Pancreas (tissue), 10 donors: ENCODE data around the gene GAS2. TPM values are rescaled to one million over a fixed set of nuclear protein-coding genes. Genes with fewer than 3 reads are reported as not detected.
"Not testable (repeated sequence)": the region's sequence is repeated elsewhere in the genome, so short reads cannot be mapped to it uniquely, and the experiment has no call there.

Source experiments
- ATAC-seq, 4 donors: fragments of 200-7000 bp; cut with Tn5 transposase; one replicate each; pipeline versions ENCODE4 v1.8.0 to v1.9.1; 2020; ENCODE audit warnings: mild to moderate bottlenecking in 4 of 4, moderate library complexity in 4 of 4
- DNase-seq, 6 donors: peaks; one replicate each; pipeline ENCODE4 v3.0.0-alpha.2; 2020
- FAIRE-seq: peaks from 2 replicates; lab custom pipeline; 2012; peaks lifted over from hg19 to GRCh38; lab: Jason Lieb, UNC
- H3K27ac ChIP-seq, 4 donors: fragments of 200-600 bp; sonication (generic); 1 replicate in 3 of 4; 2 replicates in 1 of 4; pipeline versions ENCODE4 v1.5.0 to v1.8.0; 2020
- H3K27me3 ChIP-seq, 4 donors: fragments of 200-600 bp; one replicate each; pipeline ENCODE4 v1.8.0; 2021
- H3K36me3 ChIP-seq, 3 donors: fragments of 200-600 bp; sonication (generic) in 1 of 3; one replicate each; pipeline versions ENCODE4 v1.5.0 to v1.8.0; 2020 to 2021
- H3K4me1 ChIP-seq, 3 donors: fragments of 200-600 bp; one replicate each; pipeline ENCODE4 v1.8.0; 2021
- H3K4me3 ChIP-seq, 4 donors: fragments of 200-600 bp; sonication (generic) in 2 of 4; one replicate each; pipeline versions ENCODE4 v1.5.0 to v1.8.0; 2020 to 2021
- H3K9me3 ChIP-seq, 4 donors: fragments of 200-600 bp; one replicate each; pipeline ENCODE4 v1.8.0; 2021
- CTCF ChIP-seq, 4 donors: fragments of 200-600 bp; sonication (generic) in 3 of 4; IDR thresholded peaks; one replicate each; pipeline versions ENCODE4 v1.5.0 to v1.8.0; 2021; ENCODE audit warnings: antibody characterized with exemption in 4 of 4
- WGBS, 2 donors: extraction: QIAGEN DNeasy Blood & Tissue Kit; methylation state at CpG; one replicate each; pipeline ENCODE4 v1.1.7; 2013; 5-methylcytosine and 5-hydroxymethylcytosine counted together
- intact Hi-C, 3 donors: fragments of 100-400 bp; cut with DNase I; formaldehyde crosslinking; loops; one replicate each; pipeline versions ENCODE4 v1.11.1 to v1.14.2; 2022
- polyA plus RNA-seq, 2 donors: library from polyadenylated mRNA; stranded (reverse); fragments of 200-250 nt; gene quantifications; one replicate each; pipeline ENCODE4 v1.2.3, GENCODE V29; 2013
- total RNA-seq, 6 donors: library from RNA; stranded (reverse); fragmentation: NEBNext Ultra II Directional in 4 of 6; extraction: Animal tissue kit (Norgen Biotek cat#: 25700) in 4 of 6; gene quantifications; one replicate each; pipeline versions ENCODE4 v1.2.1 to v1.2.4, GENCODE V29; 2021 to 2023
- donor health status: healthy with polysubstance abuse.
- donor health status: DM: no; HTN: no; CAD: no; lungs with moderate emphysema.
- donor health status: DM: no; HTN: no; CAD: no.
- donor health status: control.
- donor health status: control.
- donor health status: Bipolar disorder and iron deficiency.
- donor health status: DM: yes; HTN: yes; CAD: no.
- donor health status: DM: no; HTN: no; CAD: no.
- donor health status: DM: no; HTN: no; CAD: no.
- donor health status: DM: yes; HTN: yes; CAD: no.

GAS2 gene
- total and polyA plus RNA-seq, 8 donors, result 4.1 to 13.4 (median 11.2) TPM

DNA sequence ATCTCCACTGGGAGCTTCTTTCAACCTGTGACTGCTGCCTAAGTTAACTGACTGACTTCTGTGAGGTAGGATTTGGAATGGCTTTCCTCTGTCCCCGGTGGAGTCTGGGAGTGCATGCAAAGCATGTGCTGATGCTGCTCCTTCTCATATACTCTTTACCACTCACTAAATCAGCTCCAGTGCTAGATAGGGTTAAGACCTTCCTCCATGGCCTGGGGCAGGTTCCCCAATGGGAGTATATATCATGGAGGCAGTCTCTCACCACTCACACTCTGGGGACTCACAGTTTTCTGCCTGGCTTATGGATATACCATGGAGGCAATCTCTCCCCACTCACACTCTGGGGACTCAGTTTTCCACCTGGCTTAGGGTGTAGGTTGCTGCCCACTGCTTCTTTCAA is 30.7 kb upstream of the GAS2 start:
- intact Hi-C loops, result no loop called here
- Histone ChIP-seq H3K27ac (no peak overlapping the region), H3K4me1 (no peaks in the 10 kb centered on the region), H3K9me3 (no peaks in the 10 kb centered on the region), H3K36me3 (no peaks in the 10 kb centered on the region), H3K4me3 (no peak overlapping the region), H3K27me3 (no peaks in the 10 kb centered on the region)
- 0% methylated on average over 1 of the region's 1 CpG for WGBS, 2 donors
- ATAC-seq (peak in 1 of 4 donors; percentile 11), FAIRE-seq (no peak), DNase-seq (no peak)
- TF ChIP-seq CTCF (IDR thresholded peaks at IDR 0.05), result no peak

DNA sequence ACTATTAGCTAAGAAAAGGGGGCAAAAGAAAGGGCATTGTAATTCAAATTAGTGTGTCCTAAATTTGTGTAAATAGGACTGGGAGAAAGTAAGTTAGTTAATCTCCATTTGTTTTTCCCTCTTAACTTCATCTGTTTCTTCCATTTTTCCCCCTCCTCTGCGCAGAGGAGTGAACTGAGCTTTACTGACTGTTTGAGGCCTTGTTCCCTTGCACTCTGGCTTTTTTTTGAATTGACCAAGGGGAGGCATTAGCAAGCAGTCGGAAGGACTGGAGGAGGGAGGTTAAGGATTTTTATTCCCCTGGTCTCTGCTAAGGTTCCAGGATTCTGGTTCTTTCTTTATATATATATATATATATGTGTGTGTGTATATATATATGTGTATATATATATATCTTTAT is 25.5 kb upstream of the GAS2 start:
- WGBS, 2 donors, result 91 to 95% methylated on average over 2 of the region's 2 CpGs
- DNase-seq, result no peak

GRCh38 chr11:22641559-22641958 is 24.9 kb upstream of the GAS2 start:
- no peaks in the 10 kb centered on the region for H3K4me1 ChIP-seq
- no peak overlapping the region for H3K27ac ChIP-seq
- no peak for ATAC-seq
- no peaks in the 10 kb centered on the region for H3K36me3 ChIP-seq
- no peak for FAIRE-seq
- no peaks in the 10 kb centered on the region for H3K9me3 ChIP-seq
- no peaks in the 10 kb centered on the region for H3K27me3 ChIP-seq
- no peak overlapping the region for H3K4me3 ChIP-seq
- DNase-seq, result no peak
- intact Hi-C loops, result no loop called here
- TF ChIP-seq CTCF (IDR thresholded peaks at IDR 0.05), result no peak

More for the DNA sequence above, 25.5 kb upstream of the GAS2 start:
- H3K36me3 ChIP-seq, result no peaks in the 10 kb centered on the region
- ATAC-seq (no peak), FAIRE-seq (no peak)
- H3K9me3 ChIP-seq, result no peaks in the 10 kb centered on the region
- intact Hi-C loops, result no loop called here
- no peaks in the 10 kb centered on the region for H3K27me3 ChIP-seq
- no peaks in the 10 kb centered on the region for H3K4me1 ChIP-seq
- H3K27ac ChIP-seq, result no peak overlapping the region
- H3K4me3 ChIP-seq, result no peak overlapping the region
- no peak for TF ChIP-seq CTCF (IDR thresholded peaks at IDR 0.05)

DNA sequence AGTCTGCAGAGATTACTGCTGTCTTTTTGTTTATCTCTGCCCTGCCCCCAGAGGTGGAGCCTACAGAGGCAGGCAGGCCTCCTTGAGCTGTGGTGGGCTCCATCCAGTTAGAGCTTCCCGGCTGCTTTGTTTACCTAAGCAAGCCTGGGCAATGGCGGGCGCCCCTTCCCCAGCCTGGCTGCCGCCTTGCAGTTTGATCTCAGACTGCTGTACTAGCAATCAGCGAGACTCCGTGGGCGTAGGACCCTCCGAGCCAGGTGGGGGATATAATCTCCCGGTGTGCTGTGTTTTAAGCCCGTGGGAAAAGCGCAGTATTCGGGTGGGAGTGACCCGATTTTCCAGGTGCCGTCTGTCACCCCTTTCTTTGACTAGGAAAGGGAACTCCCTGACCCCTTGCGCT is 14.1 kb upstream of the GAS2 start:
- WGBS, 2 donors, result 81 to 85% methylated on average over 15 of the region's 15 CpGs
- H3K4me1 ChIP-seq, H3K27ac ChIP-seq, H3K9me3 ChIP-seq, DNase-seq, intact Hi-C loops, ATAC-seq, FAIRE-seq, H3K27me3 ChIP-seq, H3K36me3 ChIP-seq, H3K4me3 ChIP-seq: not testable (repeated sequence)

GRCh38 chr11:22656130-22656529 is 10.3 kb upstream of the GAS2 start:
- no peaks in the 10 kb centered on the region for H3K9me3 ChIP-seq
- TF ChIP-seq CTCF (IDR thresholded peaks at IDR 0.05), result no peak
- H3K4me3 ChIP-seq, result no peak overlapping the region
- H3K4me1 ChIP-seq, result no peaks in the 10 kb centered on the region
- no peaks in the 10 kb centered on the region for H3K27me3 ChIP-seq
- ATAC-seq (no peak), DNase-seq (no peak), FAIRE-seq (no peak)
- intact Hi-C loops, result no loop called here
- H3K36me3 ChIP-seq, result no peaks in the 10 kb centered on the region
- H3K27ac ChIP-seq, result no peak overlapping the region
